DMS53 treated with DMSO at 0.1 percent for 48 hours (cell line): ENCODE data around the gene ARHGEF3.

Experiments used
- DNase-seq: peaks from one replicate; lab custom pipeline; 2025; ENCODE audit not compliant: unreplicated experiment; lab: John Stamatoyannopoulos, UW

The ARHGEF3 gene

GRCh38 chr3:56799251-56799882 lies 2.4 kb downstream of the ARHGEF3 start:
- DNase-seq, result peak; percentile 27

- DNase-seq, result no peak
These were observed 4.8 kb downstream of the ARHGEF3 start for GRCh38 chr3:56796996-56797395.

GRCh38 chr3:56796202-56796601 lies 5.5 kb downstream of the ARHGEF3 start:
- DNase-seq, result no peak

- DNase-seq, result no peak
These were observed 5.9 kb downstream of the ARHGEF3 start for GRCh38 chr3:56795829-56796185.

DNA sequence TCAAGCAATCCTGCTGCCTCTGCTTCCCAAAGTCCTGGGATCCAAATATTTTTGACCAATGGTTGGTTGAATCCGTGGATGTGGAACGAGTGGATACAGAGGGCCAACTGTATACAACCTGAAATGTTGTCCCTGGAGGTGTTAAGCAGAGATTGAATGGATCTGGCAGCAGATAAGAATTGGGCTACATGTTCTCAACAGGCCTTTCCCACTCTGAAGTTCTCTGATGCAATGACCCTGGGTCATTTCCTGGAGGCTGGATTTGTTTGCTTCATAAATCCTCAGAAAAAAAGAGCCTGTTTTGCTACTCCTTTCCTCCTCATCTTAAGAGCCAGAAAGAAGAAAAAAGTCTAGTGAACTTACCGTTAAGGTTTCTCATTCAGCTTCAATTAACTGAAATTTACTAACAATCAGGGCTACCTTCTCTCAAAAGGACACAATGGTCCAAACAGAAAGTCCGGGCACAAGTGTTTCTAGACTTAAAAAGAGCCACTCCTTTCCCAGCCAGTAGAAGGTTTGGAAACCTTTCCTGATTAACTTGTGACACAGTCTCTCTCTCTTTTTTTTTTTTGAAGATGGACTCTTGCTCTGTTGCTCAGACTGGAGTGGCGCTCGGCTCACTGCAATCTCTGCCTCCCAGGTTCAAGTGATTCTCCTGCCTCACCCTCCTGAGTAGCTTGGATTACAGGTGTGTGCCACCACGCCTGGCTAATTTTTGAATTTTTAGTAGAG lies 6.5 kb downstream of the ARHGEF3 start:
- DNase-seq, result no peak

DNA sequence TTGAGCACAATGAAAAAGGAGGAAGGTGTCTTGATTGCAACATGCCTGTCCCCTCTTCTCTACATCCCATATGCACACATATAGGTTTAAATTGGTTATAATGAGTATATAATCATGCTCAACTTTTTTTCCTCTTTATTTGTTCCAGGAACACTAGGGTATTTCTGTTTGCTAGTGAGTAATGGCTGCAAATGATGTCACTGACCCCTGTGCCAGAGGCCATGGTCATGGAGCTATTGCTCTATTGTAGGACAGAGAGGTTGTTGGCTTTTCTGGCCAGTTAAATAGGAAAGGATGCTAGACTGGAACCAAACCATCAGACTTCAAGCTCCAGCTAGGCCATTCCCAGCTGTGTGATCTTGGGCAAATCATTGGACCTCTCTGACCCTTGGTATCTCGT lies 9.6 kb downstream of the ARHGEF3 start:
- DNase-seq, result no peak

GRCh38 chr3:56790016-56790821 lies 11.5 kb downstream of the ARHGEF3 start:
- no peak for DNase-seq

- no peak for DNase-seq
These were observed 12.7 kb downstream of the ARHGEF3 start for GRCh38 chr3:56789076-56789475.

- DNase-seq, result no peak
These were observed 13.2 kb downstream of the ARHGEF3 start for GRCh38 chr3:56788521-56788920.

DNA sequence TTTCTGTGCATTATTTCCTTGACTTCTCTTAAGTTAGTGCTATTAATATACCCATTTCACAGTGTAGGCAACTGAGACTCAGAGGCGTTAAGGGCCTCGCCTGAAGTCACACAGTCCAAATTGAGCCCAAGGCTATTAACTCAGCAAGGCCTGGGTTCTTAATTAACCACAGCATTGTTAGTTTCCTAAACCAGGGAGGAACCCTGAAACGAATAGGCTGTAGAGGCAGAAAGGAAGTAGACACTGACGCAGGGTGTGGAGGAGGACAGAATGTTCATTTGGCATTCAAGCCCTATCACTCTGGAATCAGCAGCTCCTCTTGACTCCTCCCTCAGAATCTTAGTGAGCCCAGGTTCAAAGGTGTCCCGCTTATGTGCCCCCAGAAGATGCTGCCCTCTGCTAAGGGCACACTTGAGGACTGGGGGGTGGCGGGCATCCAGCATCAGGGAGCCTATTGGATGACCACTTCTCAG lies 13.9 kb downstream of the ARHGEF3 start:
- no peak for DNase-seq

GRCh38 chr3:56787258-56787775 lies 14.4 kb downstream of the ARHGEF3 start:
- no peak for DNase-seq

DNA sequence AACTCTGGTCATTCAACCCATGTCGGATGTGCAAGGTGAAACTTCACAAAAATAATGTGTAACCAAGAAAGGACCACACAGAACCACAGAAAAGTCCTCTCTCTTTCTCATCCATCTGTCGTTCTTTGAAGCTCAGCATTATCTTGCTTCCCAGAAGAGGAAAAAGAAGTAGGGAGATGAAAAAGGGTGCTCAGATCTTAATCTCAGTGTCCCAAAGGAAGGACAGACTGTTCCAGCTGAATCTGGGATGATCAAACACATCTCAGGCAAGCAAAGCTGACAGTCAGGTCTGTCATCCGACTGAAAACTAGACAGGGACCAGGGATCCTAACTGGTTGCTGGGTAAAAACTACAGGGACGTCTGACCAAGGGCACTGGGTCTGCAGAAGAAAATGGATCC lies 16.2 kb downstream of the ARHGEF3 start:
- DNase-seq, result no peak

DNA sequence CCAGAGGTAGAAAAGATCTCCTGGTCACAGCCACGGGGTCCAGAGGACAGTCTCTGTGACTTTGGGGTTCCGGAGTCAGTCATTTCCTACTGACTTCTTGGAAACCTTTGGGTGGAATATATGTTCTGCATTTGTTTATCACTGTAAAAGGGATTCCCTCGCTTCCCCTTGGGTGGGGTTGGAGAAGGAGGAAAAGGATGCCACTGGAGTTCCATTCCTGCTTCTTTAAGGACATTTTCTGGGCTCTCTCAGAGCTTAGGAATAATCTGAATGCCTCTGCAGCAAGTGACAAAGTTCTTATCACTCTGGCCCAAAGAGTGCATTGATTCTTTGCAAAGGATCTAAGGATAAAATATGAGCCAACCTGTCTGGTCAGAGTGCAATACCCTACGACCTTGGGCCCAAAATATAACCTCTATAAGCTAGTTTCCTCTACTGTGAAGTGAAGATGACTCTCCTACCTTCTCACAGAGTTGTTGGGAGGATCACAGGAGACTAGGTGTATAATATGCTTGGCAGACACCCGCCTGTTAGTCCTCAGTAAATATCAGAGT lies 17.2 kb downstream of the ARHGEF3 start:
- DNase-seq, result no peak

DNA sequence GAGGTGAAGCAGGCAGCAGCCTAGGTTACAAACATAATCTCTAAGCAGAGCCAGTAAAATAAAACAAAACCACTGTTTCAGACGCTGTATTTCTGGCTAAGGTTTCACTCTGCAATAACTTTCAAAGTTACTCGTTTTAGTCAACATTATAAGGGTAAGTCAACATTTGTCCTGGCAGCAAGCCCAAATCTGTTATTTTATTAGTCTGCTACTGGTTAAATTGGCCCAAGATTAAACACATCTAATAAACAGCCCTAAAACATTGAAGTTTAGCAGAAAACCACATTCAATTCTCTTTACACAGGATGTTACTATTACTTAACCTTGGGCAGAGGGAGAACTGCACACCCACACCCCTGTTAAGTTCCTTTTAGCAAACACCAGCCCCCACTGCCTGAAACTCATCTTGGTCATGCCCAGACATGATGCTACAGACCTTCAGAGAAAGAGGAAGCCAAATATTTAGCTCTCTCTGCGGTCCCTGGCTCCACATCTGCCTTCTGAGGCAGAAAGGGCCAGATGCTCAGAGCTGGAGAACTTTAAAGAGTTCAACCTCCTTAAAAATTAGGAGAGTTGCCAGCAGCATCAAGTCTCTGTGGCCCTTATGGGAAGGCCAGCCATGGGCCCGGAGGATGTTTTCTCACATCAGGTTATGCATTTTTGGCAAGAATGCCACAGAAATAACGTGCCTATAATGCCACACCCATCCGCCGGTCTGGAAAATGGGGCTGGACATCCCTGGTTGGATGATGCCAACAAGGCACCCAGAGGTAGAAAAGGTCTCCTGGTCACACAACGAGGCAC lies 17.9 kb downstream of the ARHGEF3 start:
- no peak for DNase-seq

GRCh38 chr3:56782906-56783305 lies 18.8 kb downstream of the ARHGEF3 start:
- DNase-seq, result no peak

- DNase-seq, result no peak
These were observed 19.5 kb downstream of the ARHGEF3 start for GRCh38 chr3:56782215-56782614.

- DNase-seq, result no peak
These were observed 20.0 kb downstream of the ARHGEF3 start for GRCh38 chr3:56781762-56782161.

GRCh38 chr3:56780936-56781335 lies 20.8 kb downstream of the ARHGEF3 start:
- DNase-seq, result no peak

- no peak for DNase-seq
These were observed 22.9 kb downstream of the ARHGEF3 start for GRCh38 chr3:56778893-56779292.

DNA sequence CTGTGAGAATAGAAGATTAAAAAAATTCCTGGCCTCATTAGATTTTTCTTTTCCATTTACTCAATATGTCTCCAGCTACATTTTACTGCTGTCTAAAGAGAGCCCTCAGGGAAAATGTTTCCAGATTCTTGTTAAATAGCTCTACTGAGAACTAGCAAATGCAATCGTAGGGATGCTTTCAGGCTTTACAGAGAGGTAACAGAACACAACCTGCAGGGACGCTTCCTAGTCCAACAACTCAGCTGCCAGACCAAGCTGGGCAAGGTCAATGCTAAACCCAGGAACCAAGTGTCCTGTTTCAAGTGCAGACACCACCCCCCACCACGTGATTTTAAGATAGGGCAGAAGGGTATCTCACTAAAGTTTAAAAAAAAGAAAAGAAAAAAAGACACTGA lies 25.2 kb downstream of the ARHGEF3 start:
- DNase-seq, result no peak
